Astrocyte of the spinal cord (primary cell): Measurements from ENCODE around the gene CEP43.

Source experiments
- DNase-seq: peaks from one replicate; pipeline ENCODE4 v3.0.0; 2011; ENCODE audit warnings: low read depth, low spot score
- H3K4me3 ChIP-seq: 2 replicates; pipeline ENCODE4 v1.5.1; 2011; ENCODE audit warnings: low read depth, mild to moderate bottlenecking, low read length, moderate library complexity
- in situ Hi-C: cut with HindIII; loops from 2 replicates; pipeline ENCODE4 v1.10.0; 2017; ENCODE audit warnings: low sequenced_read_pairs
- TF ChIP-seq, protein P1 (sequence below): IDR thresholded peaks from 2 replicates; pipeline ENCODE4 v1.5.1; 2012; ENCODE audit warnings: low read depth, mild to moderate bottlenecking, low read length, inconsistent platforms

The CEP43 gene

GRCh38 chr6:167005350-167006159 is 6.4 kb downstream of the CEP43 start:
- no peak overlapping the region for H3K4me3 ChIP-seq
- in situ Hi-C loops: no loop called here
- DNase-seq: no peak
- TF ChIP-seq, protein P1, sequence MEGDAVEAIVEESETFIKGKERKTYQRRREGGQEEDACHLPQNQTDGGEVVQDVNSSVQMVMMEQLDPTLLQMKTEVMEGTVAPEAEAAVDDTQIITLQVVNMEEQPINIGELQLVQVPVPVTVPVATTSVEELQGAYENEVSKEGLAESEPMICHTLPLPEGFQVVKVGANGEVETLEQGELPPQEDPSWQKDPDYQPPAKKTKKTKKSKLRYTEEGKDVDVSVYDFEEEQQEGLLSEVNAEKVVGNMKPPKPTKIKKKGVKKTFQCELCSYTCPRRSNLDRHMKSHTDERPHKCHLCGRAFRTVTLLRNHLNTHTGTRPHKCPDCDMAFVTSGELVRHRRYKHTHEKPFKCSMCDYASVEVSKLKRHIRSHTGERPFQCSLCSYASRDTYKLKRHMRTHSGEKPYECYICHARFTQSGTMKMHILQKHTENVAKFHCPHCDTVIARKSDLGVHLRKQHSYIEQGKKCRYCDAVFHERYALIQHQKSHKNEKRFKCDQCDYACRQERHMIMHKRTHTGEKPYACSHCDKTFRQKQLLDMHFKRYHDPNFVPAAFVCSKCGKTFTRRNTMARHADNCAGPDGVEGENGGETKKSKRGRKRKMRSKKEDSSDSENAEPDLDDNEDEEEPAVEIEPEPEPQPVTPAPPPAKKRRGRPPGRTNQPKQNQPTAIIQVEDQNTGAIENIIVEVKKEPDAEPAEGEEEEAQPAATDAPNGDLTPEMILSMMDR: no peak

GRCh38 chr6:167007985-167008384 is 8.8 kb downstream of the CEP43 start:
- TF ChIP-seq, protein P1: no peak
- DNase-seq: no peak
- in situ Hi-C loops: no loop called here
- no peak overlapping the region for H3K4me3 ChIP-seq

DNA sequence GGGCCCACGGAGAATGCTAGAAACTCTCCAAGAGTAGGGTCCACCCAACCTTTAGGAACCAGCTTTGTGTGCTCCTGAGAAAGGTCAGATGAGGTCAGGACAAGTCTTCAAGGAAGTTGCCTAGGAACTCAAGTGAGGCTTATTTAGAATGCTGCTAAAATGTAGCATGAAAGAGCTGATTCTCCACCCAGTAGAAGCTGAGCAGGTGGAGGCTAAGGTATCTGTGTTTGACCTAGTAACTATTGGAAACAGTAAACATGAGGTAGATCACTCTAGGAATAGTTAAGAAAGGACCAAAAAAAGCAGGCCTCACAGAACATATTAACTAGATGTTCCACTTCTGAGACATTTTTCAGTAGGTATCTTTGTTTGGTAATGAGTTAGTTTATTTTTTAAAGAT is 13.9 kb downstream of the CEP43 start:
- TF ChIP-seq, protein P1: no peak
- no peak overlapping the region for H3K4me3 ChIP-seq
- DNase-seq: no peak
- in situ Hi-C loops: no loop called here

- in situ Hi-C loops: no loop called here
Measured at GRCh38 chr6:167013946-167014345, 14.7 kb downstream of the CEP43 start.

DNA sequence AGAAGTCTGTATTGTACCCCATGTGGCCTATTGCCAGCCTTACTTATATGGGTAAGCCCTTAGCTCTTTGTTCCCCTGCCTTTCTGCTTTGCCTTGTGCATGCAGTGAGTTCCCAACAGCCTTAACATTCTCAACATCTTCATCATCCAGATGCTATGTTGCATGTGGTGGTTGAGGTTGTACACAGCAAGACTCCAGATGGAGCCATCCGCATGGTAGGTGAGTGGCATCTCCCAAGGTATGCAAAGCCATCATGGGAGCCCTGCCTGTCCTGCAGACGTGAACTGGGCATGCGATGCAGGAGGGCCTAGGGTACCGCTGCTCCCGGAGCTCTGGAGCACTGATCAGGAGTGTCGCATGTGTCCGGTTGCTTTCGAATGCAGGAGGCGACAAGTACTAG is 16.1 kb downstream of the CEP43 start:
- no peak overlapping the region for H3K4me3 ChIP-seq
- TF ChIP-seq, protein P1: no peak
- DNase-seq: no peak
- in situ Hi-C loops: no loop called here

More at GRCh38 chr6:167013946-167014345, 14.7 kb downstream of the CEP43 start:
- TF ChIP-seq, protein P1: no peak
- no peak for DNase-seq
- H3K4me3 ChIP-seq: no peak overlapping the region

DNA sequence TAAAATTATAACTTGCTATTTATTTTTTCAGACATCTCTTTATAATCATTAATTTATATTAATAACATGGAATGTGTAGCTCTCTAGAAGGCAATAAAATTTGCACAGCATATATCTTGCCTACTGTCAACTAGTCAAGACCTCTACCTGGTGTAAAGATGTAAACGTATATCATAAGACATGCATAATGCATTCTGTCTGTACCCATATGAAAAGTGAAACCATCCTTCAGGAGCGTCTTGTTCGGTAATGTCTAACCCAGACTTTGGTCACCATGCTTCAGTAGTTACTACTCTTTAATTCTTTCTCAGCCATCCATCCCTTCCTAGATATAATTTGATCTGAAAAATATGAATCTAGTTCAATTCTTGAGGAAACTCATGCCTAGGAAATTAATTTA is 21.0 kb downstream of the CEP43 start:
- DNase-seq: no peak
- in situ Hi-C loops: no loop called here
- TF ChIP-seq, protein P1: no peak
- no peak overlapping the region for H3K4me3 ChIP-seq

- no peak overlapping the region for H3K4me3 ChIP-seq
- TF ChIP-seq, protein P1: no peak
- DNase-seq: no peak
- in situ Hi-C loops: no loop called here
Measured at GRCh38 chr6:167027308-167027707, 28.1 kb downstream of the CEP43 start.
